NB4 (cell line): ENCODE measurements around the gene TEX13D.
"Not testable (repeated sequence)": the region's sequence is repeated elsewhere in the genome, so short reads cannot be mapped to it uniquely, and the experiment has no call there.

Source experiments
- DNase-seq: peaks from one replicate; pipeline ENCODE4 v3.0.0; 2010; ENCODE audit warnings: low read depth
- H3K4me3 ChIP-seq: one replicate; pipeline ENCODE4 v1.5.1; 2011; ENCODE audit warnings: mild to moderate bottlenecking, low read depth, low read length, moderate library complexity
- MYC ChIP-seq: IDR thresholded peaks from 2 replicates; pipeline ENCODE4 v1.6.1; 2011; ENCODE audit warnings: low read depth, low read length
- POLR2A ChIP-seq: IDR thresholded peaks from 2 replicates; pipeline ENCODE4 v1.6.1; 2011; ENCODE audit warnings: mild to moderate bottlenecking; ENCODE audit not compliant: insufficient read length; ENCODE audit errors: extremely low read depth
- TF ChIP-seq, protein P1 (sequence below): IDR thresholded peaks from 2 replicates; pipeline ENCODE4 v1.6.1; 2011; ENCODE audit warnings: low read depth, low read length
- TF ChIP-seq, protein P2 (sequence below): IDR thresholded peaks from one replicate; pipeline ENCODE4 v1.5.1; 2012; ENCODE audit warnings: low read depth, low read length

TEX13D gene

DNA sequence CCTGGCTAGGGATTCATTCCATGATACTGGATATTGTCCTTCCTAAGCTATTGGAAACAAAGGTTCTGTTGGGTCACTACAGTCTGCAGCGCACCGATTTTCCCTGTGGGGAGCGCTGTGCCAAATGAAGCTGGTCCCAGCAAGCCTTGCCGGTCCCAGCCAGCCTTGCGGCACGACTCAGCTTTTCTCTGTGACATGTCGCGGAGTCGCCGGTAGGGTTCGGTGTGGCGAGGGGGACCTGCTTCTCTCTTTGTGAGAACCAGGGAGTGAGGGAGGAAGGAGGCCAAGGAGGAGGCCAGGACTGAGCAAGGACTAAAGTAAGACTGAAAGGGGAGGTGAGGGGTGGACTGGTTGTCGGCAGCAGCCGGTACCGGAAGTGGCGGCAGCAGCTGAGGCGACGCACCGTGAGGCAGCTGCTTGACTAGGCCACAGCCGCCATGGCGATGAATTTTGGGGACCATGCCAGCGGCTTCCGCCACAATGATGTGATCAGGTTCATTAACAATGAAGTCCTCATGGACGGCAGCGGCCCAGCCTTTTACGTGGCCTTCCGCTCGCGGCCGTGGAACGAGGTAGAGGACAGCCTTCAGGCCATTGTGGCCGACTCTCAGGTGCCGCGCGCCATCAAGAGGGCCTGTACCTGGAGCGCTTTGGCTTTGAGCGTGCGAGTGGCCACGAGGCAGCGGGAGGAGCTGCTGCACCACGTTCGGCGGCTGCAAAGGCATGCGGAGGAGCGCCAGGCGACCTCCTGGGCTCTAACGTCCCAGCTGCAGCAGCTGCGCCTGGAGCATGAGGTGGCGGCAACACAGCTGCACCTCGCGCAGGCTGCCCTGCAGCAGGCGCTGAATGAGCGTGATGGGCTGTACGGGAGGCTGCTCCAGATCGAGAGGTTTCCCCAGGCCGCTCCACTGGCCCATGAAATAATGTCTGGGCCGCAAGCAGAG, at the start of gene TEX13D:
TSS of gene TEX13D (plus strand) at position 180 of the 944 bp plus-strand sequence. CDS start at position 438, 258 bp downstream.
- no peak within 1 kb of the TSS for H3K4me3 ChIP-seq
- DNase-seq, result no peak
- TF ChIP-seq MYC (no peak), POLR2A (no peak)
- TF ChIP-seq, protein P1, sequence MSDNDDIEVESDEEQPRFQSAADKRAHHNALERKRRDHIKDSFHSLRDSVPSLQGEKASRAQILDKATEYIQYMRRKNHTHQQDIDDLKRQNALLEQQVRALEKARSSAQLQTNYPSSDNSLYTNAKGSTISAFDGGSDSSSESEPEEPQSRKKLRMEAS, result no peak
- TF ChIP-seq, protein P2, sequence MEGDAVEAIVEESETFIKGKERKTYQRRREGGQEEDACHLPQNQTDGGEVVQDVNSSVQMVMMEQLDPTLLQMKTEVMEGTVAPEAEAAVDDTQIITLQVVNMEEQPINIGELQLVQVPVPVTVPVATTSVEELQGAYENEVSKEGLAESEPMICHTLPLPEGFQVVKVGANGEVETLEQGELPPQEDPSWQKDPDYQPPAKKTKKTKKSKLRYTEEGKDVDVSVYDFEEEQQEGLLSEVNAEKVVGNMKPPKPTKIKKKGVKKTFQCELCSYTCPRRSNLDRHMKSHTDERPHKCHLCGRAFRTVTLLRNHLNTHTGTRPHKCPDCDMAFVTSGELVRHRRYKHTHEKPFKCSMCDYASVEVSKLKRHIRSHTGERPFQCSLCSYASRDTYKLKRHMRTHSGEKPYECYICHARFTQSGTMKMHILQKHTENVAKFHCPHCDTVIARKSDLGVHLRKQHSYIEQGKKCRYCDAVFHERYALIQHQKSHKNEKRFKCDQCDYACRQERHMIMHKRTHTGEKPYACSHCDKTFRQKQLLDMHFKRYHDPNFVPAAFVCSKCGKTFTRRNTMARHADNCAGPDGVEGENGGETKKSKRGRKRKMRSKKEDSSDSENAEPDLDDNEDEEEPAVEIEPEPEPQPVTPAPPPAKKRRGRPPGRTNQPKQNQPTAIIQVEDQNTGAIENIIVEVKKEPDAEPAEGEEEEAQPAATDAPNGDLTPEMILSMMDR, result no peak

DNA sequence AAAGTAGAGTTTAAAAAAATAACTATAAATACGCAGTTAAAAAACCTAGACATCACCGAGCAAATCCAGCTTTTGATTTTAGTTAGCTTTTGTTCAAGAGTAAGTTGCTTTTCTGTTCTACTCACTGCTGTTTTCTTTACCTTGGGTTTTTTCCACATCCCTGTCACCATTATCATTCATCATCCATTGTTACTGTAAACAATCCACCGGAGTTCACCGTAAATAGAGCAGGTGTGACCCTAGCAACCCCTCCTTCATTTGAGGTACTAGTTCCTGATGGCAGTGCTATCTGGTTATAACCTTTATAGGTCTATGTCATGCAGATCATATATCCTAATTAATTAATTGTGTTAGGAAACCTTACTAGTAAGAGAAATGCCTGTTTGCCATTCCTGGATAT, 43.0 kb upstream of the TEX13D start:
- no peak for DNase-seq
- H3K4me3 ChIP-seq, result no peak overlapping the region
- TF ChIP-seq, protein P1, result no peak
- TF ChIP-seq MYC (no peak), POLR2A (no peak)
- TF ChIP-seq, protein P2, result no peak

DNA sequence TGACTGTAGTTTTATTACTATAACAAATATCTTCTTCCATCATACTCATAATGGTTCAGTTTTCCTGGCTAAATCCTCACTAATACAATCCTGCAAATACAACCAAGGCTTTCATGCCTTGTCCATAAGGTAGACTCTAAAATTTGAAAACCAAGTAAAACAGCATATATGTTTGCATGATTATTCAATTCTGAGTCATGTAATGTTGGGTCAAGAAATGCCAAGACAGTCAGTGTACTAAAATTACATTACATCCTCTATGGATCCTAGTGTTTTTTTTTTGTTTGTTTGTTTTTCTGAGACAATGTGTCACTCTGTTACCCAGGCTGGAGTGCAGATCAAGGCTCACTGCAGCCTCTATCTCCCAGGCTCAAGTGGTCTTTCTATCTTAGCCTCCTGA, 38.6 kb upstream of the TEX13D start:
- no peak for TF ChIP-seq POLR2A
- TF ChIP-seq, protein P1, result no peak
- TF ChIP-seq, protein P2, result no peak
- H3K4me3 ChIP-seq, result no peak overlapping the region
- no peak for DNase-seq

DNA sequence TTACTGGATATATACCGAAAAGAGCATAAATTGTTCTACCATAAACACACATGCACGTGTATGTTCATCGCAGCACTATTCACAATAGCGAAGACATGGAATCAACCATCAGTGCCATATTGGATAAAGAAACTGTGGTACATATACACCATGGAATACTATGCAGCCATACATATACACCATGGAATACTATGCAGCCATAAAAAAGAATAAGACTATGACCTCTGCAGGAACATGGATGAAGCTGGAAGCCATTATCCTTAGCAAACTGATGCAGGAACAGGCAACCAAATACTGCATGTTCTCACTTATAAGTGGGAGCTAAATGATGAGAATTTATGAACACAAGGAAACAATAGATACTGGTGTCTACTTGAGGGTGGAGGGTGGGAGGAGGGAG, 33.1 kb upstream of the TEX13D start:
- not testable (repeated sequence) for H3K4me3 ChIP-seq, DNase-seq

DNA sequence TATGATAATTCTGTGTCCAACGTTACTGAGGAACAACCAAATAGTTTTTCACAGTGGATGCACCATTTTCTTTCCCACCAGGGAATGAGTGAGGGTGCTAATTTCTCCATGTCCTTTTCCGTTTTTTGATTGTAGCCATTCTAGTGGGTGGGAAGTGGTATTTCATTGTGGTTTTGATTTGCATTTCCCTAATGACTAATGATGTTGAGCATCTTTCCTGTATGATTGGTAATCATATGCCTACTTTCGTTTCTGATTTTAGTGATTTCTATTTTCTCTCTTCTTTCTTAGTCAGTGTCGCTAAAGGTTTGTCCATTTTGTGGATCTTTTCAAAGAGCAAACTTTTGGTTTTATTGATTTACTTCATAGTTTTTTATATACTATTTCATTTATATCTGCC, 32.1 kb upstream of the TEX13D start:
- TF ChIP-seq, protein P1, result no peak
- TF ChIP-seq POLR2A (no peak), MYC (no peak)
- TF ChIP-seq, protein P2, result no peak
- no peak for DNase-seq
- no peak overlapping the region for H3K4me3 ChIP-seq

DNA sequence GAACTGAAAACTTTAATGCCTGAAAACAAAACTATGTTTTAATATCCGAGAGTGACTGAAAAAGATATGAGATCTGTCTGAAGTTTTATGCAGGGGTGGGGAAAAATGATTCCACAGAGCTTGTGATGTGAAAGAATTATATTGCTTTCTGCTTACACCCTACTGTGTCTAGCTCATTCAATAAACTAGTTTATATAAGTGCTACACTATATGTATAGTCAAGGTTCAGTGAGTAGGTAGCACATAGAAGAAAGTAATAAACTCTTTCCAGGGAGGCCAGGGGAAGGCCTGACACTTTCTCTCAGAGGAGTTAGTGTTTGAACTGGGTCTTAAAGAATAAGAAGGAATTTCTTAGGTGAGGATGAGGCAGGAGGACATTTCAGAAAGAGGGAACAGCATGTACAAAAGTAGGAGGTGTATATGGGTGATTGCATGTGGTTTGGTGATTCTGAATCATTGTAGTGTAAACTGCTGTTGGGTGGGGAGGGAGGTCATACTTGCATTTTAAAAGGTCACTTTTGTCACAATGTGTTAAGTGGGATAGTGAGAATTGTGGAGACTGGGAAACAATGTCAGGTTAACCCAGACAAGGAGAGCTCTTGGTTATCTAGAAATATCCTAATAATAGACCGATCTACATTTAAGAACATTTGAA, 25.1 kb upstream of the TEX13D start:
- TF ChIP-seq MYC (no peak), POLR2A (no peak)
- TF ChIP-seq, protein P1, result no peak
- TF ChIP-seq, protein P2, result no peak
- DNase-seq, result no peak
- no peak overlapping the region for H3K4me3 ChIP-seq
